Measurements from ENCODE around the gene CFAP141.
A peak's percentile ranks its signal among the peaks of the same experiment; 100 is the strongest.
"Not testable (repeated sequence)": the region's sequence is repeated elsewhere in the genome, so short reads cannot be mapped to it uniquely, and the experiment has no call there.

The CFAP141 gene

GRCh38 chr1:154208677-154209388 lies 2.7 kb upstream of the CFAP141 start:
- DNase-seq (ENCODE audit: low spot score): no peak

- DNase-seq (ENCODE audit: low spot score): no peak
These were observed 1.1 kb upstream of the CFAP141 start for GRCh38 chr1:154207262-154207661.

- DNase-seq (ENCODE audit: low spot score): not testable (repeated sequence)
These were observed 355 bp downstream of the CFAP141 start for GRCh38 chr1:154205778-154206177.

GRCh38 chr1:154199563-154199879 lies 6.6 kb downstream of the CFAP141 start:
- DNase-seq (ENCODE audit: low spot score): no peak

- peak; percentile 60 for DNase-seq (ENCODE audit: low spot score)
These were observed 7.2 kb downstream of the CFAP141 start for GRCh38 chr1:154198756-154199562.

GRCh38 chr1:154193821-154194220 lies 12.3 kb downstream of the CFAP141 start:
- no peak for DNase-seq (ENCODE audit: low spot score)

GRCh38 chr1:154192476-154192875 lies 13.7 kb downstream of the CFAP141 start:
- no peak for DNase-seq (ENCODE audit: low spot score)

- DNase-seq (ENCODE audit: low spot score): no peak
These were observed 14.1 kb downstream of the CFAP141 start, which contains the start of gene TPM3 for GRCh38 chr1:154191990-154192461. Gene TPM3, minus strand, starts transcription at chr1:154192100. Its CDS starts 82 bp downstream, at chr1:154192018.

- DNase-seq (ENCODE audit: low spot score): no peak
These were observed 15.6 kb downstream of the CFAP141 start for GRCh38 chr1:154190550-154190949.

GRCh38 chr1:154186852-154187501 lies 19.2 kb downstream of the CFAP141 start:
- no peak for DNase-seq (ENCODE audit: low spot score)

- peak; percentile 68 for DNase-seq (ENCODE audit: low spot score)
These were observed 20.0 kb downstream of the CFAP141 start for GRCh38 chr1:154186177-154186576.

GRCh38 chr1:154183046-154183915 lies 22.9 kb downstream of the CFAP141 start:
- peak; percentile 91 for DNase-seq (ENCODE audit: low spot score)

- DNase-seq (ENCODE audit: low spot score): peak; percentile 69
These were observed 23.6 kb downstream of the CFAP141 start for GRCh38 chr1:154182344-154183045.

- DNase-seq (ENCODE audit: low spot score): no peak
These were observed 24.2 kb downstream of the CFAP141 start for GRCh38 chr1:154181944-154182343.

GRCh38 chr1:154179946-154180687 lies 26.0 kb downstream of the CFAP141 start:
- DNase-seq (ENCODE audit: low spot score): no peak

- no peak for DNase-seq (ENCODE audit: low spot score)
These were observed 27.0 kb downstream of the CFAP141 start for GRCh38 chr1:154178911-154179811.

- no peak for DNase-seq (ENCODE audit: low spot score)
These were observed 28.1 kb downstream of the CFAP141 start for GRCh38 chr1:154178013-154178412.

- DNase-seq (ENCODE audit: low spot score): no peak
These were observed 29.8 kb downstream of the CFAP141 start for GRCh38 chr1:154176337-154176736.

GRCh38 chr1:154174654-154175053 lies 31.5 kb downstream of the CFAP141 start:
- no peak for DNase-seq (ENCODE audit: low spot score)

Measured in CD4-positive, alpha-beta T cell treated with Interleukin-15 for 4 hours (primary cell).